Measurements from ENCODE around the gene C6orf132. TPM values are rescaled to one million over a fixed set of nuclear protein-coding genes. Genes with fewer than 3 reads are reported as not detected.

C6orf132 gene
- total and polyA plus RNA-seq, 9 of the 15 experiments (the other 6 are each of a cell fraction or from before 2014, with no cell fraction given): 0.06 to 0.35 (median 0.14) TPM

GRCh38 chr6:42136508-42137193, 5.8 kb downstream of the C6orf132 start (continued):
- TF ChIP-seq USF2 (CRISPR knock-in tag; IDR thresholded peaks at IDR 0.05) (0 out of 2 replicates have a peak, but pooled peaks have one; percentile 8), JUNB (CRISPR knock-in tag; conservative IDR thresholded peaks at IDR 0.05) (no peak), ZEB2 (IDR thresholded peaks at IDR 0.05) (peak; percentile 73; the same call in 1 of the 2 replicates), SMAD3 (CRISPR knock-in tag; conservative IDR thresholded peaks at IDR 0.05) (no peak), SPI1 (IDR thresholded peaks at IDR 0.05; ENCODE audit: borderline replicate concordance, low read depth, low read length) (peak; percentile 4; the same call in 1 of the 2 replicates), RB1 (IDR thresholded peaks at IDR 0.05; ENCODE audit: low read depth) (no peak), ZBTB43 (CRISPR knock-in tag; IDR thresholded peaks at IDR 0.05) (no peak), ZNF354B (CRISPR knock-in tag; IDR thresholded peaks at IDR 0.05) (no peak), RFX7 (CRISPR knock-in tag; IDR thresholded peaks at IDR 0.05) (no peak), PRDM10 (IDR thresholded peaks at IDR 0.05; ENCODE audit: partially characterized antibody) (no peak), ZNF274 (IDR thresholded peaks at IDR 0.05; ENCODE audit: borderline replicate concordance, low read depth, low read length) (no peak), DLX4 (CRISPR knock-in tag; IDR thresholded peaks at IDR 0.05) (no peak), CHD4 (IDR thresholded peaks at IDR 0.05; ENCODE audit: insufficient read depth, insufficient replicate concordance, low read depth, low read length, poor library complexity, severe bottlenecking) (no peak), SMARCA4 (IDR thresholded peaks at IDR 0.05) (peak; percentile 88), ZNF507 (tag; conservative IDR thresholded peaks at IDR 0.05) (no peak), ZNF232 (CRISPR knock-in tag; IDR thresholded peaks at IDR 0.05) (no peak), RAD21 (CRISPR knock-in tag; conservative IDR thresholded peaks at IDR 0.05 in 1 of 2, IDR thresholded peaks at IDR 0.05 in 1 of 2) (peak; percentile 17 to 65; a peak in 2 of 4 replicates), GATAD2A (IDR thresholded peaks at IDR 0.05) (0 out of 2 replicates have a peak, but pooled peaks have one; percentile 66), C11orf30 (IDR thresholded peaks at IDR 0.05; ENCODE audit: low read depth) (peak; percentile 97), ZBTB12 (CRISPR knock-in tag; IDR thresholded peaks at IDR 0.05) (no peak), FOXK2 (conservative IDR thresholded peaks at IDR 0.05 in 1 of 2, IDR thresholded peaks at IDR 0.05 in 1 of 2; ENCODE audit: low read depth in 2 of 2) (peak in 1 of 2 experiments; percentile 5; a peak in 1 of 4 replicates)

All from K562 (cell line).